ENCODE data around the gene SMTNL1. TPM values are rescaled to one million over a fixed set of nuclear protein-coding genes. Genes with fewer than 3 reads are reported as not detected.

The SMTNL1 gene
- total and polyA plus RNA-seq, 2 experiments from 2014 or later = 0.89 TPM; not detected in 1

- no peaks in the 10 kb centered on the region for H3K9me3 ChIP-seq (ENCODE audit: low read depth)
- TF ChIP-seq, protein P1, sequence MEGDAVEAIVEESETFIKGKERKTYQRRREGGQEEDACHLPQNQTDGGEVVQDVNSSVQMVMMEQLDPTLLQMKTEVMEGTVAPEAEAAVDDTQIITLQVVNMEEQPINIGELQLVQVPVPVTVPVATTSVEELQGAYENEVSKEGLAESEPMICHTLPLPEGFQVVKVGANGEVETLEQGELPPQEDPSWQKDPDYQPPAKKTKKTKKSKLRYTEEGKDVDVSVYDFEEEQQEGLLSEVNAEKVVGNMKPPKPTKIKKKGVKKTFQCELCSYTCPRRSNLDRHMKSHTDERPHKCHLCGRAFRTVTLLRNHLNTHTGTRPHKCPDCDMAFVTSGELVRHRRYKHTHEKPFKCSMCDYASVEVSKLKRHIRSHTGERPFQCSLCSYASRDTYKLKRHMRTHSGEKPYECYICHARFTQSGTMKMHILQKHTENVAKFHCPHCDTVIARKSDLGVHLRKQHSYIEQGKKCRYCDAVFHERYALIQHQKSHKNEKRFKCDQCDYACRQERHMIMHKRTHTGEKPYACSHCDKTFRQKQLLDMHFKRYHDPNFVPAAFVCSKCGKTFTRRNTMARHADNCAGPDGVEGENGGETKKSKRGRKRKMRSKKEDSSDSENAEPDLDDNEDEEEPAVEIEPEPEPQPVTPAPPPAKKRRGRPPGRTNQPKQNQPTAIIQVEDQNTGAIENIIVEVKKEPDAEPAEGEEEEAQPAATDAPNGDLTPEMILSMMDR (IDR thresholded peaks at IDR 0.05; ENCODE audit: low read depth, low read length) = no peak
Measured at GRCh38 chr11:57584341-57584740, 46.9 kb downstream of the SMTNL1 start.

GRCh38 chr11:57585301-57585700, 47.9 kb downstream of the SMTNL1 start:
- no peak overlapping the region for H3K4me3 ChIP-seq
- no peaks in the 10 kb centered on the region for H3K36me3 ChIP-seq
- H3K27me3 ChIP-seq = no peaks in the 10 kb centered on the region
- no peak for DNase-seq (ENCODE audit: low read depth in 1 of 2, low spot score in 1 of 2)
- H3K4me1 ChIP-seq (ENCODE audit: low read depth) = peaks cover 17% of the 10 kb centered on the region
- TF ChIP-seq, protein P1 (IDR thresholded peaks at IDR 0.05; ENCODE audit: low read depth, low read length) = no peak
- peak overlapping the region; percentile 88 for H3K27ac ChIP-seq
- H3K9me3 ChIP-seq (ENCODE audit: low read depth) = no peaks in the 10 kb centered on the region

More at GRCh38 chr11:57584341-57584740, 46.9 kb downstream of the SMTNL1 start:
- H3K36me3 ChIP-seq = no peaks in the 10 kb centered on the region
- H3K4me1 ChIP-seq (ENCODE audit: low read depth) = peaks cover 17% of the 10 kb centered on the region
- DNase-seq (ENCODE audit: low read depth in 1 of 2, low spot score in 1 of 2) = peak in 1 of 2 donors; percentile 65
- H3K27ac ChIP-seq = peak overlapping the region; percentile 88
- H3K4me3 ChIP-seq = no peak overlapping the region
- no peaks in the 10 kb centered on the region for H3K27me3 ChIP-seq

GRCh38 chr11:57586711-57587245, 49.4 kb downstream of the SMTNL1 start:
- Histone ChIP-seq H3K27ac (no peak overlapping the region), H3K4me1 (ENCODE audit: low read depth) (peaks cover 17% of the 10 kb centered on the region), H3K27me3 (no peaks in the 10 kb centered on the region), H3K9me3 (ENCODE audit: low read depth) (no peaks in the 10 kb centered on the region), H3K4me3 (no peak overlapping the region), H3K36me3 (no peaks in the 10 kb centered on the region)
- DNase-seq (ENCODE audit: low read depth in 1 of 2, low spot score in 1 of 2) = no peak
- TF ChIP-seq, protein P1 (IDR thresholded peaks at IDR 0.05; ENCODE audit: low read depth, low read length) = no peak

DNA sequence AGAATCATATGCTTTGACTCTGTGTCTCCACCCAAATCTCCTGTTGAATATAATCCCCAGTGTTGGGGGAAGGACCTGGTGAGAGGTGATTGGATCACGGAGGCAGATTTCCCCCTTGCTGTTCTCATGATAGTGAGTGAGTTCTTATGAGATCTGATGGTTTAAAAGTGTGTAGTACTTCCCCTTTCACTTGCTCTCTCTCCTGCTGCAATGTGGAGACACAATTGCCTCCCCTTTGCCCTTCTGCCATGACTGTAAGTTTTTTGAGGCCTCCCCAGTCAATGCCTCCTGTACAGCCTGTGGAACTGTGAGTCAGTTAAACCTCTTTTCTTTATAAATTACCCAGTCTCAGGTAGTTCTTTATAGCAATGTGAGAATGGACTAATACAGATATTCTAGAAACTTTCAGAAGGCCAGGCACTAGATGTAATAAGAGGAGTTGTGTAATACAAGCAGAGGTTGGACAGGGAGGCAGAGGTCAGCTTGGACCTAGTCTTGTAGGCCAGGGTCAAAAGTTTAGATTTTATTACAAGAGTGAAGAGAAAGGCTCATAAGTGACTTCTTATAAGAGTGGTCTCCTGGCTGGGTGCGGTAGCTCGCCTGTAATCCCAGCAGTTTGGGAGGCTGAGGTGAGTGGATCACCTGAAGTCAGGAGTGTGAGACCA, 50.8 kb downstream of the SMTNL1 start:
- Histone ChIP-seq H3K4me1 (ENCODE audit: low read depth) (peaks cover 17% of the 10 kb centered on the region), H3K4me3 (no peak overlapping the region), H3K9me3 (ENCODE audit: low read depth) (no peaks in the 10 kb centered on the region), H3K36me3 (no peaks in the 10 kb centered on the region), H3K27me3 (no peaks in the 10 kb centered on the region), H3K27ac (no peak overlapping the region)
- TF ChIP-seq, protein P1 (IDR thresholded peaks at IDR 0.05; ENCODE audit: low read depth, low read length) = no peak
- no peak for DNase-seq (ENCODE audit: low read depth in 1 of 2, low spot score in 1 of 2)

DNA sequence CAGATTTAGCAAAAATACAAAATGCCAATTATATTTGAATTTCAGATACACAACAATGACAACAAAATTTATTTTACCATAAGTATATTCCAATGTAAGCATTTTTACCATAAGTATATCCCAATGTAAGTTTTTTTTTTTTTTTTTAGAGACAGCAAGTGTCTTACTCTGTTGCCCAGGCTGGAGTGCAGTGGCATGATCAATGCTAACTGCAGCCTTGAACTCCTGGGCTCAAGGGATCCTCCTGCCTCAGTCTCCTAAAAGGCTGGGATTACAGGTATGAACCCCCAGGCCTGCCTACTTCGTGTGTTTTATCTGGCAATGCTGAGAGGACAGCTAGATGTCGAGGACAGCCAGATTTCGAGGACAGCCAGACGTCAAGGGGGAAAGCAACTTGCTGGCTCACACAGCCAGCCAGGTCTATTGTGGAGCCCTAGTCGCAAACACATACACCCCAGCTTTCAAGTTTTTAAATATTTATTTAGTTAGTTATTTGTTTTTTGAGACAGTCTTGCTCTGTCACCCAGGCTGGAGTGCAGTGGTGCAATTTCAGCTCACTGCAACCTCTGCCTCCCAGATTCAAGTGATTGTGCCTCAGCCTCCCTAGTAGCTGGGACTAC, 59.0 kb downstream of the SMTNL1 start:
- peak overlapping the region; percentile 29 for H3K27ac ChIP-seq
- no peaks in the 10 kb centered on the region for H3K4me1 ChIP-seq (ENCODE audit: low read depth)
- no peaks in the 10 kb centered on the region for H3K27me3 ChIP-seq
- no peak for DNase-seq (ENCODE audit: low read depth in 1 of 2, low spot score in 1 of 2)
- H3K4me3 ChIP-seq = no peak overlapping the region
- TF ChIP-seq, protein P1 (IDR thresholded peaks at IDR 0.05; ENCODE audit: low read depth, low read length) = no peak
- no peaks in the 10 kb centered on the region for H3K36me3 ChIP-seq
- no peaks in the 10 kb centered on the region for H3K9me3 ChIP-seq (ENCODE audit: low read depth)

Data from cardiac muscle cell (in vitro differentiated cells and primary cell).